GM12891 (cell line): ENCODE measurements around the gene CAPN1.

Source experiments
- POLR2A ChIP-seq: IDR thresholded peaks from 2 replicates; pipeline ENCODE4 v1.6.1; 2011; ENCODE audit warnings: low read depth, low read length, control low read depth
- POLR2AphosphoS5 ChIP-seq: IDR thresholded peaks from 2 replicates; pipeline ENCODE4 v1.6.1; 2011; ENCODE audit warnings: low read depth, low read length, control low read depth
- POU2F2 ChIP-seq: IDR thresholded peaks from 2 replicates; pipeline ENCODE4 v1.6.1; 2011; ENCODE audit warnings: low read depth, mild to moderate bottlenecking, control low read depth, low read length, moderate library complexity
- SPI1 ChIP-seq: IDR thresholded peaks from 2 replicates; pipeline ENCODE4 v1.6.1; 2011; ENCODE audit warnings: low read depth, low read length, control low read depth
- TAF1 ChIP-seq: IDR thresholded peaks from 2 replicates; pipeline ENCODE4 v1.6.1; 2011; ENCODE audit warnings: low read depth, low read length, control low read depth

GRCh38 chr11:65135633-65136145 lies 46.0 kb upstream of the CAPN1 start:
- TF ChIP-seq POLR2AphosphoS5 (no peak), POLR2A (no peak), TAF1 (no peak), POU2F2 (no peak), SPI1 (no peak)
